Measurements from ENCODE around the gene LCN12.

Gene LCN12

DNA sequence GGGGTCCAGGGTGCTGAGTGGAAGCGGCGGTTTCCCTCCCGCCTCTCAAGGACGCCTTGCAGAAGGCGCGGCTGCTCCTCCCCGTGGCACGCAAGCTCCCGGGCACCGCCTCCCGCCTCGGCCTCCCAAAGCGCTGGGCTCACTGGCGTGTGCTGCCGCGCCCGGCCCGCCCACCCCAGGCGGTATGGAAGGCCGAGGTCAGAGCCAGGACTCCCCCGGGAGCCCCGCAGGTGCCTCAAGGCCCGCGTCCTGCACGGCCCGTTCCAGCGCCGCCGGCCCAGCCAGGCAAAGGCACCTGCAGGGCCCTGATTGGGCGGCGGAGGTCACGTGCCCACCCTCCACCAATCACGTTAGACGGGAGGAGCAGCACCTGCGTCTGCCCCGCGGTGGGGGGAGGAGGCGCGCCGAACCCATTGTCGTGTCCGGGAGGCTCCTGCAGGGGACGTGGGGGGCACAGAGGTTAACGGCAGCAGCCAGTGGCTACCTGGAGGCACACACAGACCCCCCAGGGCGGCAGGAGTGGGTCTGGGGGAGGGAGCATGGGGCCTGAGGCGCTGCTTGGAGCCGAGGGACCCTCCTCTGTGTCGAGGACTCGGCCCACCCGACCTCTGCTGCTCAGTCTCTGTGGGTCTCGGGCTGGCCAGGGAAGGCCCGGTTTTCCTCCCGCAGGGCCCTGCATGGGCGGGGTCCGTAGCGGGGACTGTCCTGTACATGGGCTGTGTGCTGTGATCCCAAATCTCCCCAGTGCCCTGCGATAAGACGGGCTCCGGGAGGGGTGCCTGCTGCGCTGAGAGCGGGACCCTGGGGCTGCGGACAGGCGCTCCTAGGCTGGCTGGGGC is 2.0 kb upstream of the LCN12 start:
- H3K4me3 ChIP-seq (ENCODE audit: low read depth, low read length), result peak overlapping the region; percentile 61
- peak; percentile 95 for DNase-seq (ENCODE audit: low read depth)
- TF ChIP-seq, protein P1, sequence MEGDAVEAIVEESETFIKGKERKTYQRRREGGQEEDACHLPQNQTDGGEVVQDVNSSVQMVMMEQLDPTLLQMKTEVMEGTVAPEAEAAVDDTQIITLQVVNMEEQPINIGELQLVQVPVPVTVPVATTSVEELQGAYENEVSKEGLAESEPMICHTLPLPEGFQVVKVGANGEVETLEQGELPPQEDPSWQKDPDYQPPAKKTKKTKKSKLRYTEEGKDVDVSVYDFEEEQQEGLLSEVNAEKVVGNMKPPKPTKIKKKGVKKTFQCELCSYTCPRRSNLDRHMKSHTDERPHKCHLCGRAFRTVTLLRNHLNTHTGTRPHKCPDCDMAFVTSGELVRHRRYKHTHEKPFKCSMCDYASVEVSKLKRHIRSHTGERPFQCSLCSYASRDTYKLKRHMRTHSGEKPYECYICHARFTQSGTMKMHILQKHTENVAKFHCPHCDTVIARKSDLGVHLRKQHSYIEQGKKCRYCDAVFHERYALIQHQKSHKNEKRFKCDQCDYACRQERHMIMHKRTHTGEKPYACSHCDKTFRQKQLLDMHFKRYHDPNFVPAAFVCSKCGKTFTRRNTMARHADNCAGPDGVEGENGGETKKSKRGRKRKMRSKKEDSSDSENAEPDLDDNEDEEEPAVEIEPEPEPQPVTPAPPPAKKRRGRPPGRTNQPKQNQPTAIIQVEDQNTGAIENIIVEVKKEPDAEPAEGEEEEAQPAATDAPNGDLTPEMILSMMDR (IDR thresholded peaks at IDR 0.05; ENCODE audit: low read depth, low read length), result no peak
- TF ChIP-seq POLR2A (IDR thresholded peaks at IDR 0.05; ENCODE audit: extremely low read depth, insufficient read length) (peak; percentile 71), MYC (IDR thresholded peaks at IDR 0.05; ENCODE audit: low read depth, low read length) (peak; percentile 57; the same call in 1 of the 2 replicates)
- TF ChIP-seq, protein P2, sequence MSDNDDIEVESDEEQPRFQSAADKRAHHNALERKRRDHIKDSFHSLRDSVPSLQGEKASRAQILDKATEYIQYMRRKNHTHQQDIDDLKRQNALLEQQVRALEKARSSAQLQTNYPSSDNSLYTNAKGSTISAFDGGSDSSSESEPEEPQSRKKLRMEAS (IDR thresholded peaks at IDR 0.05; ENCODE audit: low read depth, low read length), result peak; percentile 98

DNA sequence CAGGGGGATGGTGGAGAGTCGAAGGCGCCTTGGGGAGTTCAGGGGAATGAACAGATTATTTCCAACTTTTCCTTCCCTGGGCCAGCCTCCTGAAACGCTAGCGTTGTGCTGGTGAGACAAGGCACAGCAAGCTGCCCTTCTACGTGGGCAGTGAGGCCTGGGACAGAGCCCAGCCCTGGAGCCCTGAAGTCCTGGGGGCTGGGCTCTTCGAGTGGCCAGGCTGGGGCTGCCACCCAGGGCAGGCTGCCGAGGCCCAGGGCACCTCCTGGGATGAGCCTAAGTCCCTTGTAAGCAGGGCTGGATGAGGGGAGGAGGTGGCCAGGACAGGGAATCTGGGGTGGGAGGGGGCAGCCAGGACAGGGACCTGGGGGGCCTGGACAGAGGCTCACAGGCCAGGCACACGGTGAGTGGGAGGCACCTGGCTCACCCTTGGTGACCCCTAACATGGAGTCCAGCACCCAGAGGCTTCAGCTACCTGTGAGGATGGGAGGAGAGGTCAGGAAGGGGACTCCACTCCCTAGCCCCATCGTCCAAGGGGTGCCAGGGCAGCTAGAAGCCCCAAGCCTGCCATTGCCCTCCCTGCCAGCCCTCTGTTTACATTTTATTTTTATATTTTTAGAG is 1.3 kb upstream of the LCN12 start:
- TF ChIP-seq POLR2A (IDR thresholded peaks at IDR 0.05; ENCODE audit: extremely low read depth, insufficient read length), result no peak
- no peak for TF ChIP-seq MYC (IDR thresholded peaks at IDR 0.05; ENCODE audit: low read depth, low read length)
- TF ChIP-seq, protein P1 (IDR thresholded peaks at IDR 0.05; ENCODE audit: low read depth, low read length), result no peak
- TF ChIP-seq, protein P2 (IDR thresholded peaks at IDR 0.05; ENCODE audit: low read depth, low read length), result no peak
- H3K4me3 ChIP-seq (ENCODE audit: low read depth, low read length), result no peak overlapping the region
- no peak for DNase-seq (ENCODE audit: low read depth)

DNA sequence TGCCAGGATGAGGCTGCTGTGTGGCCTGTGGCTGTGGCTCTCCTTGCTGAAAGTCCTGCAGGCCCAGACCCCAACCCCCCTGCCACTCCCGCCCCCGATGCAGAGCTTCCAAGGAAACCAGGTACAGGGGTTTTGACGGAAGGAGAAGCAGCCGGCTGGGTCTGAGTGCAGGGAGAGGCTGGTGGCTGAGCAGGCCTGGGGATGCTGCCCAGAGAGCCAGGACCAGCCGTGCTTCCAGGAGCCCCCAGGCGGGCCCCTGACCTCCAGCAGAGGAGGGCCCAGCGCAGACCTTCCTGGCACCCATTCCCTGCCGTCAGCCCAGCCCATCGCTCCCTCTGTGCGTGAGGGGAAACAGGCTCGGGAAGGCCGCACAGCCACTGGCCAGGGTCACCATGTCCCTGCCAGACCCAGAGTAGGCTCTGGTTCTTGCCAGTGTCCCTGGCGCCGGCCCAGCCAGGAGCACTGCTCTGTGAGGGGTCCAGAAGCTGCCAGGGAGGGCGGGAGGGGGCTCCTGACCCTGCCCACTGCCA is 313 bp downstream of the LCN12 start:
- TF ChIP-seq MYC (IDR thresholded peaks at IDR 0.05; ENCODE audit: low read depth, low read length) (no peak), POLR2A (IDR thresholded peaks at IDR 0.05; ENCODE audit: extremely low read depth, insufficient read length) (no peak)
- TF ChIP-seq, protein P1 (IDR thresholded peaks at IDR 0.05; ENCODE audit: low read depth, low read length), result no peak
- TF ChIP-seq, protein P2 (IDR thresholded peaks at IDR 0.05; ENCODE audit: low read depth, low read length), result no peak
- no peak overlapping the region for H3K4me3 ChIP-seq (ENCODE audit: low read depth, low read length)
- no peak for DNase-seq (ENCODE audit: low read depth)

DNA sequence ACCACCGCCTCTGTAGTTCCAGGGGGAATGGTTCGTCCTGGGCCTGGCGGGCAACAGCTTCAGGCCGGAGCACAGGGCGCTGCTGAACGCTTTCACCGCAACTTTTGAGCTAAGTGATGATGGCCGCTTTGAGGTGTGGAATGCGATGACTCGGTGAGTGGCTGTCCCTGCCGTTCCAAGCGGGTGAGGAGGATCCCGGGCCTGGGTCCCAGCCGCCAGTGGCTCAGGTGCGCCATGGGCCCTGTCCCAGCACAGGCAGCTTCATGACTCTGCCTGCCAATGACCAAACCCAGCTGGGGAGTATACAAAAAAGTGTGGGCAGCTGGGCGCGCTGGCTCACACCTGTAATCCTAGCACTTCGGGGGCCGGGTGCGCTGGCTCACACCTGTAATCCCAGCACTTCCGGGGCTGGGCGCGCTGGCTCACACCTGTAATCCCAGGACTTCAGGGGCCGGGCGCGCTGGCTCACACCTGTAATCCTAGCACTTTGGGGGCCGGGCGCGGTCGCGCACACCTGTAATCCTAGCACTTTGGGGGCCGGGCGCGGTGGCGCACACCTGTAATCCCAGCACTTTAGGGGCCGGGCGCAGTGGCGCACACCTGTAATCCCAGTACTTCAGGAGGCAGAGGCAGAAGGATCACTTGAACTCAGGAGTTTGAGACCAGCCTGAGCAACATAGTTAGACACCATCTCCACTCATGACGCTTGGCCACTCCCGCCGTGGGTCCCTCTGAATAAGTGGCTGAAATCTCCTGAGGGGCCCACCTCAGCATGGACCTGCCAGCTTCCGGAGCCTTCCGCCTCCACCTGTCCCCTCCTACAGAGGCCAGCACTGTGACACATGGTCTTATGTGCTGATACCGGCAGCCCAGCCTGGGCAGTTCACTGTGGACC is 1.1 kb downstream of the LCN12 start:
- TF ChIP-seq, protein P1 (IDR thresholded peaks at IDR 0.05; ENCODE audit: low read depth, low read length), result no peak
- TF ChIP-seq MYC (IDR thresholded peaks at IDR 0.05; ENCODE audit: low read depth, low read length), result no peak
- TF ChIP-seq POLR2A (IDR thresholded peaks at IDR 0.05; ENCODE audit: extremely low read depth, insufficient read length), result no peak
- TF ChIP-seq, protein P2 (IDR thresholded peaks at IDR 0.05; ENCODE audit: low read depth, low read length), result no peak
- H3K4me3 ChIP-seq (ENCODE audit: low read depth, low read length), result no peak overlapping the region
- no peak for DNase-seq (ENCODE audit: low read depth)

DNA sequence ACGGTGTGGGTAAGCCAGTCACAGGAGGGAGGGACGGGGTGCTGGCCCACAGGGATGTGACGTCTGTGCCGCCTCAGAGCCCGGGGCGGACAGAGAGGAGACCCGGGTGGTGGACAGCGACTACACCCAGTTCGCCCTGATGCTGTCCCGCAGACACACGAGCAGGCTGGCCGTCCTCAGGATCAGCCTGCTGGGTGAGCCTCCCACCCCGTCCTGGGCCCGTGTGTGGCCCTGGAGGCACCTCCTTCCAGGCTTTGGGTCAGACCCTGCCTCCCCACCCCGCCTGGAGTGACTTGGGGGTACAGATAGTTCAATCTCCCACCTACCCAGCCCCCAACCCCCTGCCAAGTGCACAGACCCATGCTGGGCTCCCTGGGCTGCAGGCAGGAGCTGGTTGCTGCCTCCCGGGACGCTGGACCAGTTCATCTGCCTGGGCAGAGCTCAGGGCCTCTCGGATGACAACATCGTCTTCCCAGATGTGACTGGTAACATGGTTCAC is 1.7 kb downstream of the LCN12 start:
- TF ChIP-seq MYC (IDR thresholded peaks at IDR 0.05; ENCODE audit: low read depth, low read length), result no peak
- TF ChIP-seq, protein P2 (IDR thresholded peaks at IDR 0.05; ENCODE audit: low read depth, low read length), result no peak
- TF ChIP-seq POLR2A (IDR thresholded peaks at IDR 0.05; ENCODE audit: extremely low read depth, insufficient read length), result no peak
- TF ChIP-seq, protein P1 (IDR thresholded peaks at IDR 0.05; ENCODE audit: low read depth, low read length), result no peak
- no peak overlapping the region for H3K4me3 ChIP-seq (ENCODE audit: low read depth, low read length)
- no peak for DNase-seq (ENCODE audit: low read depth)

Data from NB4 (cell line).